H9 (cell line): ENCODE data around the gene ORC1. TPM values are rescaled to one million over a fixed set of nuclear protein-coding genes. Genes with fewer than 3 reads are reported as not detected.

ENCODE experiments used
- DNase-seq: peaks from one replicate; pipeline ENCODE4 v3.0.0-alpha.2; 2017
- H2AFZ ChIP-seq: one replicate; pipeline ENCODE4 v1.6.1; 2013; ENCODE audit warnings: mild to moderate bottlenecking, low read length, control low read depth, moderate library complexity
- H2AK5ac ChIP-seq: 2 replicates; pipeline ENCODE4 v1.6.1; 2013; ENCODE audit warnings: low read length, control low read depth, mixed read lengths; ENCODE audit not compliant: insufficient read length
- H2BK120ac ChIP-seq: one replicate; pipeline ENCODE4 v1.6.1; 2013; ENCODE audit warnings: low read depth, mild to moderate bottlenecking, low read length, control low read depth, inconsistent platforms; ENCODE audit not compliant: poor library complexity, severe bottlenecking
- H2BK12ac ChIP-seq: 2 replicates; pipeline ENCODE4 v1.6.1; 2013; ENCODE audit warnings: low read length, control low read depth, mixed read lengths, low read depth; ENCODE audit not compliant: insufficient read length
- H2BK15ac ChIP-seq: 2 replicates; pipeline ENCODE4 v1.6.1; 2013; ENCODE audit warnings: low read depth, low read length, control low read depth
- H2BK20ac ChIP-seq: one replicate; pipeline ENCODE4 v1.6.1; 2013; ENCODE audit warnings: low read depth, mild to moderate bottlenecking, low read length, control low read depth, inconsistent platforms; ENCODE audit not compliant: poor library complexity, severe bottlenecking
- H2BK5ac ChIP-seq: 2 replicates; pipeline ENCODE4 v1.6.1; 2013; ENCODE audit warnings: low read length, control low read depth, mixed read lengths; ENCODE audit not compliant: insufficient read length
- H3K14ac ChIP-seq: 2 replicates; pipeline ENCODE4 v1.6.1; 2013; ENCODE audit warnings: low read length, control low read depth; ENCODE audit not compliant: insufficient read depth
- H3K18ac ChIP-seq: 2 replicates; pipeline ENCODE4 v1.6.1; 2013; ENCODE audit warnings: low read depth, mild to moderate bottlenecking, mixed read lengths, low read length, control low read depth; ENCODE audit not compliant: insufficient read length
- H3K23ac ChIP-seq: 2 replicates; pipeline ENCODE4 v1.6.1; 2013; ENCODE audit warnings: low read length, control low read depth, mixed read lengths, low read depth; ENCODE audit not compliant: insufficient read length
- H3K23me2 ChIP-seq: 2 replicates; pipeline ENCODE4 v1.6.1; 2013; ENCODE audit warnings: low read depth, mild to moderate bottlenecking, mixed read lengths, low read length, control low read depth; ENCODE audit not compliant: insufficient read length, poor library complexity, severe bottlenecking
- H3K27ac ChIP-seq: 2 replicates; pipeline ENCODE4 v1.5.1; 2013; ENCODE audit warnings: low read length, control low read depth, mixed read lengths, low read depth; ENCODE audit not compliant: insufficient read length
- H3K27me3 ChIP-seq: 2 replicates; pipeline ENCODE4 v1.6.1; 2013; ENCODE audit warnings: low read length, control low read depth, inconsistent platforms; ENCODE audit not compliant: insufficient read depth
- H3K4ac ChIP-seq: 2 replicates; pipeline ENCODE4 v1.6.1; 2013; ENCODE audit warnings: low read depth, mild to moderate bottlenecking, control low read depth, inconsistent platforms, low read length, moderate library complexity
- H3K4me1 ChIP-seq: 2 replicates; pipeline ENCODE4 v1.6.1; 2013; ENCODE audit warnings: low read length, control low read depth, inconsistent platforms; ENCODE audit not compliant: insufficient read depth
- H3K4me2 ChIP-seq: 2 replicates; pipeline ENCODE4 v1.6.1; 2013; ENCODE audit warnings: low read length, control low read depth, mixed read lengths; ENCODE audit not compliant: insufficient read length, insufficient read depth
- H3K56ac ChIP-seq: 2 replicates; pipeline ENCODE4 v1.6.1; 2013; ENCODE audit warnings: low read depth, mild to moderate bottlenecking, mixed read lengths, low read length, control low read depth; ENCODE audit not compliant: insufficient read length
- H3K79me1 ChIP-seq: 2 replicates; pipeline ENCODE4 v1.6.1; 2013; ENCODE audit warnings: low read depth, mild to moderate bottlenecking, moderate library complexity, low read length, control low read depth, inconsistent platforms; ENCODE audit not compliant: insufficient read depth, poor library complexity, severe bottlenecking
- H3K79me2 ChIP-seq: 2 replicates; pipeline ENCODE4 v1.6.1; 2013; ENCODE audit warnings: low read length, control low read depth, inconsistent platforms; ENCODE audit not compliant: insufficient read depth
- H3K9ac ChIP-seq: 2 replicates; pipeline ENCODE4 v1.6.1; 2013; ENCODE audit warnings: low read length, control low read depth, mixed read lengths; ENCODE audit not compliant: insufficient read length; ENCODE audit errors: extremely low read depth
- H3K9me3 ChIP-seq: one replicate; pipeline ENCODE4 v1.6.1; 2013; ENCODE audit warnings: low read depth, low read length, inconsistent platforms; ENCODE audit not compliant: control insufficient read depth
- H3T11ph ChIP-seq: one replicate; pipeline ENCODE4 v1.6.1; 2013; ENCODE audit warnings: mild to moderate bottlenecking, low read length, control low read depth, inconsistent platforms
- H4K20me1 ChIP-seq: one replicate; pipeline ENCODE4 v1.6.1; 2013; ENCODE audit not compliant: control insufficient read depth, insufficient read length, insufficient read depth
- H4K5ac ChIP-seq: 2 replicates; pipeline ENCODE4 v1.6.1; 2013; ENCODE audit warnings: low read depth, mild to moderate bottlenecking, mixed read lengths, low read length, control low read depth; ENCODE audit not compliant: insufficient read length
- H4K8ac ChIP-seq: replicated peaks from 2 replicates; pipeline ENCODE4 v1.6.1; 2013; ENCODE audit warnings: low read length, control low read depth, mixed read lengths, low read depth; ENCODE audit not compliant: insufficient read length
- H4K91ac ChIP-seq: 2 replicates; pipeline ENCODE4 v1.6.1; 2013; ENCODE audit warnings: low read depth, mild to moderate bottlenecking, moderate library complexity, mixed read lengths, low read length, control low read depth; ENCODE audit not compliant: insufficient read length
- H3K27ac Mint-ChIP-seq, 3 experiments: 2 replicates in 2 of 3; 3 replicates in 1 of 3; pipeline ENCODE4 v1.8.0; 2020 to 2021; ENCODE audit warnings: mixed read lengths in 3 of 3, mild to moderate bottlenecking in 1 of 3, moderate library complexity in 1 of 3
- H3K27me3 Mint-ChIP-seq: 2 replicates; pipeline ENCODE4 v1.8.0; 2021; ENCODE audit warnings: low read depth, mild to moderate bottlenecking, moderate library complexity, mixed read lengths
- H3K36me3 Mint-ChIP-seq, 3 experiments: 2 replicates in 2 of 3; 3 replicates in 1 of 3; pipeline ENCODE4 v1.8.0; 2020 to 2021; ENCODE audit warnings: low read depth in 3 of 3, mixed read lengths in 3 of 3; ENCODE audit not compliant: insufficient read depth in 1 of 3
- H3K4me1 Mint-ChIP-seq, 2 experiments: 2 replicates each; pipeline ENCODE4 v1.8.0; 2020; ENCODE audit warnings: mixed read lengths in 2 of 2
- H3K4me3 Mint-ChIP-seq, 2 experiments: 2 replicates in 1 of 2; 3 replicates in 1 of 2; pipeline ENCODE4 v1.8.0; 2020 to 2021; ENCODE audit warnings: mild to moderate bottlenecking in 2 of 2, mixed read lengths in 2 of 2, moderate library complexity in 1 of 2
- H3K9me3 Mint-ChIP-seq, 2 experiments: 2 replicates in 1 of 2; 3 replicates in 1 of 2; pipeline ENCODE4 v1.8.0; 2020; ENCODE audit warnings: mild to moderate bottlenecking in 2 of 2, mixed read lengths in 2 of 2, moderate library complexity in 1 of 2
- CTCF ChIP-seq: fragments of 200-600 bp; sonication (generic); conservative IDR thresholded peaks from 3 replicates; pipeline ENCODE4 v1.8.0; 2021; ENCODE audit warnings: antibody characterized with exemption, mild to moderate bottlenecking
- WGBS: extraction: QIAGEN DNeasy Blood & Tissue Kit; methylation state at CpG from one replicate; pipeline ENCODE4 v1.1.7; 2013; ENCODE audit warnings: missing lambda C conversion rate, low lambda C conversion rate, mixed read lengths; ENCODE audit not compliant: insufficient read length; ENCODE audit errors: extremely low coverage; 5-methylcytosine and 5-hydroxymethylcytosine counted together
- total RNA-seq: library from RNA; stranded (reverse); gene quantifications from 2 replicates; pipeline ENCODE4 v1.2.1, GENCODE V29; 2021

The ORC1 gene
- total RNA-seq, 1 experiment from 2014 or later, result 46.4 TPM

GRCh38 chr1:52357397-52357796, 46.8 kb downstream of the ORC1 start:
- Histone ChIP-seq H2BK5ac (no peak overlapping the region), H4K5ac (no peak overlapping the region), H3T11ph (no peak overlapping the region), H2AK5ac (no peak overlapping the region), H3K56ac (no peak overlapping the region), H3K79me2 (no peaks in the 10 kb centered on the region), H3K4me2 (no peak overlapping the region), H3K23me2 (no peaks in the 10 kb centered on the region), H3K27ac (no peak overlapping the region), H3K18ac (no peak overlapping the region), H3K27me3 (no peaks in the 10 kb centered on the region), H3K23ac (no peak overlapping the region), H4K91ac (no peak overlapping the region), H3K9ac (no peak overlapping the region), H4K20me1 (no peaks in the 10 kb centered on the region), H3K14ac (no peak overlapping the region), H3K9me3 (no peaks in the 10 kb centered on the region), H2BK12ac (no peak overlapping the region), H2BK15ac (no peak overlapping the region), H2AFZ (no peak overlapping the region), H4K8ac (no peak overlapping the region), H3K4ac (no peak overlapping the region), H3K79me1 (no peaks in the 10 kb centered on the region), H3K4me1 (no peaks in the 10 kb centered on the region), H2BK120ac (no peak overlapping the region), H2BK20ac (no peak overlapping the region)
- H3K27ac Mint-ChIP-seq, result no peak overlapping the region
- DNase-seq, result no peak
- H3K36me3 Mint-ChIP-seq, result peaks cover 57 to 99% (median 94%) of the 10 kb centered on the region in 3 experiments
- peaks cover 3% of the 10 kb centered on the region in 2 experiments; a peak in 3 of 4 replicates for H3K4me1 Mint-ChIP-seq
- no peaks in the 10 kb centered on the region for H3K27me3 Mint-ChIP-seq
- WGBS, result no CpG with 5 or more reads among the region's 9 CpGs
- no peak for TF ChIP-seq CTCF
- H3K4me3 Mint-ChIP-seq, result no peak overlapping the region
- no peaks in the 10 kb centered on the region for H3K9me3 Mint-ChIP-seq
